Activated T-cell treated with anti-CD3 and anti-CD28 coated beads, Interleukin-2, amount 50 U/mL, for 24 hours (primary cell): ENCODE measurements around the gene NEK3.

Experiments
- DNase-seq: peaks from one replicate; pipeline ENCODE4 v3.0.0-alpha.2; 2020
- H3K27ac Mint-ChIP-seq: 2 replicates; pipeline ENCODE4 v1.8.0; 2020; ENCODE audit warnings: mild to moderate bottlenecking, mixed read lengths
- H3K27me3 Mint-ChIP-seq: 2 replicates; pipeline ENCODE4 v1.8.0; 2020; ENCODE audit warnings: mixed read lengths
- H3K36me3 Mint-ChIP-seq: 2 replicates; pipeline ENCODE4 v1.8.0; 2020; ENCODE audit warnings: low read depth, mixed read lengths
- H3K4me1 Mint-ChIP-seq: 2 replicates; pipeline ENCODE4 v1.8.0; 2020; ENCODE audit warnings: low read depth, mixed read lengths
- H3K4me3 Mint-ChIP-seq: 2 replicates; pipeline ENCODE4 v1.8.0; 2020; ENCODE audit warnings: mild to moderate bottlenecking, moderate library complexity, mixed read lengths
- H3K9me3 Mint-ChIP-seq: 2 replicates; pipeline ENCODE4 v1.8.0; 2020; ENCODE audit warnings: mixed read lengths

NEK3 gene

DNA sequence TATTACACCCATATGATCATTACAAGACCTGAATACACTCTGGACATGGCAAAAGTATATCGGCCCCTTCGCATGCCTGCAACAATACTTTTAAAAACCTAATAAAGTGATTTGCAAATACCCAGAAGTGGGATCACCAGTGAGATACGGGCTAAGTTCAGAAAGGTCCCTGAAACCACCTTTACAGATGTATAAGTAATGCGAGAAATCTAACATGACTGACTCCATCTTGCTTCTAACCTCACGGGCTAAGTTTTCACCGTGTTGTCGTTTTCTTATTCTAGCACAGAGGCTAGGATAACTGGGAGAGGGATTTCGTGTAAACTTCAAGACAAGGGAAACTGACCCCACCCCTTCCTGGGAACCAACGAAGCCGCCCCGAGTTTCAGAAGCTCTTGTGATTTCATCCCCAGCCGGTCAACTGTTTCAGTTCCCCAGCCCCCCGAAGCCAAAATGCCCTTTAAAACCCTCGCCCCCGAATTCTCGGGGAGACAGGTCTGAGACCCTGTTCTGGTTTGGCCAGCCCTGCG is 703 bp downstream of the NEK3 start:
- H3K4me3 Mint-ChIP-seq: peak overlapping the region; percentile 82
- peaks cover 3% of the 10 kb centered on the region for H3K27me3 Mint-ChIP-seq
- DNase-seq: no peak
- H3K4me1 Mint-ChIP-seq: peaks cover 39% of the 10 kb centered on the region
- H3K27ac Mint-ChIP-seq: peak overlapping the region; percentile 89
- H3K9me3 Mint-ChIP-seq: peaks cover 3% of the 10 kb centered on the region
- peaks cover 2% of the 10 kb centered on the region for H3K36me3 Mint-ChIP-seq

DNA sequence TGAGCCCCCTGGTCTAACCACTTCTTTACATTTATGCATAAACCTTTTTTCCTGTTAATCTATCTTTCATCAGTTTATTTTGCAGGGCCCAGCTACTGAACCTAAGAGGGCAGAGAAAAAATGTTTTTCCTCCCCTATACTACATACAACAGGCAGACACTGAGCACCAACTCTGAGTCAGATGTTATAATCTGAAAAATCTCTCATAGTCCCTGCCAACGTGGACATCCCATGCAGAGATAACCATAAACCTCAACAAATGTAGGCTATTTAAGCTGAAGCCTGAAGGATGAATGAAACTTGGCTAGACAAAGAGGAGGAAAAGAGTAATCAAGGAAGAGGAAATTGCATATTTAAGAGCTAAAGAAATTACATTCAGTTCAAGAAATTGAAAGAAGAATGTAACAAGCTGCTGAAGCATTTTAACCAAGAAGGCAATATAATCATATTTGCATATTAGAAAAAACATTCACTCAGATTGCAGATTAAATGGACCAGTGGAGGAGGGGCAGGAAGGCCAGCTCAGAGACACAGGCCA is 2.6 kb downstream of the NEK3 start:
- peaks cover 3% of the 10 kb centered on the region for H3K9me3 Mint-ChIP-seq
- peaks cover 25% of the 10 kb centered on the region for H3K4me1 Mint-ChIP-seq
- no peak overlapping the region for H3K4me3 Mint-ChIP-seq
- H3K27ac Mint-ChIP-seq: no peak overlapping the region
- no peak for DNase-seq
- peaks cover 5% of the 10 kb centered on the region for H3K36me3 Mint-ChIP-seq
- H3K27me3 Mint-ChIP-seq: peaks cover 3% of the 10 kb centered on the region

DNA sequence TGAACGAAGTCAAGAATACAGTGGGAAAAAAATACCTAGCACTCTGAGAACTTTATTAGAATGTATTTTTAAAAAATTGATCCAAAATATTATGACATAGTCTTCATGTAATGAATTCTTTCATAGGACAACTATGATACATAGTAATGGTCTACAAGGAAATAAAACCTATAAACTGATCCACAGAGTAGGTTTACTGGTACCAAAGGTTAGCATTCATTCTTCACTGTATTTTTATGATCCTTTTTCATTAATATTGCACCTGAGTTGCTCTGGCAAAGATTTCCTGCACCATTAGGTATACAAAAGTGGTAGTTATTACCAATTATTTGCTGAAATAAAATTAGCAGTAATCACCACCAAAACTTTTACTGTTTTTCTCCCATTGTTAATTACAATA is 4.2 kb downstream of the NEK3 start:
- peaks cover 14% of the 10 kb centered on the region for H3K36me3 Mint-ChIP-seq

DNA sequence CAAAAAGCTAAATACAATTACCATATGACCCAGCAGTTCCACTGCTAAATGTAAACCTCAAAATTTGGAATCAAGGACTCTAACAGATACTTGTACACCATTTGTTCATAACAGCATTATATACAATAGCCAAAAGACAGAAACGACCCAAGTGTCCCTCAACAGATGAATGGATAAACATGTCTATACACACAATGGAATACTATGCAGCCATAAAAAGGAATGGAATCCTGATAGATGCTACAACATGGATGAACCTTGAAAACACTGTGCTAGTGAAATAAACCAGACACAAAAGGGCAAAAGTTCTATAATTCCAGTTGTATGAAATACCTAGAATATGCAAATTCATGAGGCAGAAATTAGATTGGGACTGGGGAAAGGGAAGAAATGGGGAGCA is 12.2 kb downstream of the NEK3 start:
- Mint-ChIP-seq H3K9me3 (peaks cover 5% of the 10 kb centered on the region), H3K36me3 (peaks cover 25% of the 10 kb centered on the region), H3K4me3 (no peak overlapping the region), H3K27me3 (no peaks in the 10 kb centered on the region), H3K27ac (no peak overlapping the region), H3K4me1 (no peaks in the 10 kb centered on the region)
- no peak for DNase-seq

More for the DNA sequence above, 4.2 kb downstream of the NEK3 start:
- Mint-ChIP-seq H3K27me3 (peaks cover 3% of the 10 kb centered on the region), H3K9me3 (peaks cover 3% of the 10 kb centered on the region), H3K4me1 (peaks cover 25% of the 10 kb centered on the region), H3K4me3 (no peak overlapping the region), H3K27ac (no peak overlapping the region)
- DNase-seq: no peak

DNA sequence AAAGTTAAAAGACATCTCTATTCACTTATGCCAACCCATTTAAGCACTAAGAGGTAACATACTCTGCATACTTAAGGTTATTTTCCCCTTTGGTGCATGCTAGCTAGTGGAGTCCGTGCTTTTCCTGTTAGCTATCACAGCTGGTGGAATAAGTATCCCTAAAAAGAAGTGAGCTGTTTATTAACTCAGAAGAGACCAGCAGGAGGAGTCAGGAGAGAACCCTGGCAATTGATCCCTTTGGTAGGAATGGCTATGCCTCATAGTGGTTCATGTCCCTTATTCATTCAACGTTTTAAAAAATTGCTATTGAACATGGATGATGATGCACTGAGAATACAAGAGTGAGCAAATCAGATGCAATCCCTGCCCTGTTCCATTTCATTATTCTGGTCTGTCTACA is 18.1 kb downstream of the NEK3 start:
- Mint-ChIP-seq H3K4me3 (no peak overlapping the region), H3K36me3 (peaks cover 20% of the 10 kb centered on the region), H3K4me1 (no peaks in the 10 kb centered on the region), H3K27ac (no peak overlapping the region), H3K9me3 (no peaks in the 10 kb centered on the region), H3K27me3 (no peaks in the 10 kb centered on the region)
- DNase-seq: no peak

GRCh38 chr13:52137489-52137888 is 21.9 kb downstream of the NEK3 start:
- H3K27me3 Mint-ChIP-seq: no peaks in the 10 kb centered on the region
- DNase-seq: no peak
- H3K4me3 Mint-ChIP-seq: no peak overlapping the region
- no peak overlapping the region for H3K27ac Mint-ChIP-seq
- H3K36me3 Mint-ChIP-seq: peaks cover 35% of the 10 kb centered on the region
- no peaks in the 10 kb centered on the region for H3K9me3 Mint-ChIP-seq
- H3K4me1 Mint-ChIP-seq: no peaks in the 10 kb centered on the region

GRCh38 chr13:52136763-52137162 is 22.6 kb downstream of the NEK3 start:
- Mint-ChIP-seq H3K36me3 (peaks cover 38% of the 10 kb centered on the region), H3K27me3 (no peaks in the 10 kb centered on the region), H3K27ac (no peak overlapping the region), H3K9me3 (no peaks in the 10 kb centered on the region), H3K4me3 (no peak overlapping the region), H3K4me1 (no peaks in the 10 kb centered on the region)
- no peak for DNase-seq

- DNase-seq: no peak
- Mint-ChIP-seq H3K27ac (no peak overlapping the region), H3K4me1 (peaks cover 14% of the 10 kb centered on the region), H3K27me3 (peaks cover 9% of the 10 kb centered on the region), H3K4me3 (no peak overlapping the region), H3K9me3 (no peaks in the 10 kb centered on the region), H3K36me3 (peaks cover 27% of the 10 kb centered on the region)
Measured at GRCh38 chr13:52130641-52131040, 28.8 kb downstream of the NEK3 start.

DNA sequence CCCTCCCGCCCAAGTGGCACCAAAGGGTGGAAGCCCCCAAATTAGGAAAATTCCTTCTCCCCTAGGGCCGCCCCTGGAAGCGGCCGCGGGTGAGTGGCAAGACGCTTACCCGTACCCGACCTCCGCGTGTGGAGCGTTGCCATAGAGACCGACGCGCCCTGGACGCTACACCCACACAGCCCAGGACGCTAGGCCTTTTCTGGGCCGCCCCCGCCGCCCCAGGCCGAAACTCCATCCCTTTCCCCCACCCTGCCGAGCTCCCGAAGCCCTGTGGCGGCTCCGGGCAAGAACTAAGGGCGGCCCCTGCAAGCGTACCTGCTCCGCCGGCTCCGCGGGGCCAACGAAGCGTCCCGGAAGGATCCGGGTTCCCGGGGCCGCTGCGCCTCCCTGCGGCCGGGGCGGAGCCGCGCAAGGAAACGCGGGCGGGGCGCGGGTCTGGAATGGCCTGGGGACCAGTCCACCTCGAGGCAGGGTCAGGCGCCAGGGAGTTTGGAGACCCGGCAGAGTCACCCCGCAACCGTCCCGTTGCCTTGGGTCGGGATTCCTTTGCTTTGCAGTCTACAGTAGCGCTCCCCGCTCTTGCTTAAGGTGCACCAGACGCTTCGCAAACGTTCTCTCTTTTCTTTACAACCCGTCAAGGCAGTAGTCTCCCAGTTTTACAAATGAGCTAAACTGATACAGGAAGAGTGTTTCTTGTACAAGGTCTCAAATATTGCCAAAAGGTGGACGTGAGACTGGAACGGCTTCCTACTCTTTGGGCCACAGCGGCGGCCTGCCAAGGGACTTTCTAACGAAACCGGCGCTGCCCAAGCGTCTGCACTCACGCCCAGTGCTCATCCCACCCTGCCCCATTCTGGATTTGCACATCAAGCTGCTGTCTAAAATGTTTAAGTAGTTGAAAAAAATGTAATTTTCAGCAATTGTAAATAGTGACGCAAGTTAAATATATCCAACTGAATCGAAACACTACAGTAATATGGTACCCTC is 30.4 kb downstream of the NEK3 start, which contains the start of gene NEK5:
NEK5 (minus strand) TSS at position 360 of the 987 bp plus-strand sequence. CDS start 1,591 bp downstream, outside the sequence.
- Mint-ChIP-seq H3K9me3 (no peaks in the 10 kb centered on the region), H3K36me3 (peaks cover 19% of the 10 kb centered on the region), H3K4me3 (peak within 1 kb of the TSS; percentile 79), H3K4me1 (peaks cover 14% of the 10 kb centered on the region), H3K27me3 (peaks cover 9% of the 10 kb centered on the region), H3K27ac (no peak within 1 kb of the TSS)
- DNase-seq: peak; percentile 76

GRCh38 chr13:52127783-52128702 is 31.4 kb downstream of the NEK3 start:
- Mint-ChIP-seq H3K4me3 (peak overlapping the region; percentile 79), H3K36me3 (peaks cover 14% of the 10 kb centered on the region), H3K4me1 (peaks cover 14% of the 10 kb centered on the region), H3K27ac (no peak overlapping the region), H3K9me3 (no peaks in the 10 kb centered on the region), H3K27me3 (peaks cover 9% of the 10 kb centered on the region)
- DNase-seq: peak; percentile 51

DNA sequence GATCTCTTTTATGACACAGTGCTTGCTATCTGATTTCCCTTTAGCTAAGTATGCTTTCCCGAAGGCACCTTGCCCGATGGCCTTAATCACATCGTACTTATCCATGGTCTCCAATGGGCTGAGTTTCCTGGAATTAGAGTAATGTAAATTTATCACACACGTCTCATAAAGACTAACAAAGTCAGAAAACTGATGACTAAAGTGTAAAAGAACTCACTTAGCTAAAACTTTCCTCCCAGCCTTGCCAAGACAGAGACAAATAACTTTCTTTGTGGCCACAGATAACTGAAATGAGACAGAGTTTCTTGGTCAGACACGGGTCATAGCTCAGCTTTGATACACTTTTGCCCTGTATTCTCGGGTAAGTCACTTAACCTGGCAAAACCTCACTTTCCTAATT is 32.0 kb downstream of the NEK3 start:
- H3K36me3 Mint-ChIP-seq: peaks cover 10% of the 10 kb centered on the region
- no peak for DNase-seq
- H3K27me3 Mint-ChIP-seq: peaks cover 9% of the 10 kb centered on the region
- peaks cover 14% of the 10 kb centered on the region for H3K4me1 Mint-ChIP-seq
- no peak overlapping the region for H3K27ac Mint-ChIP-seq
- no peaks in the 10 kb centered on the region for H3K9me3 Mint-ChIP-seq
- no peak overlapping the region for H3K4me3 Mint-ChIP-seq

- no peak for DNase-seq
- H3K4me1 Mint-ChIP-seq: peaks cover 14% of the 10 kb centered on the region
- peaks cover 9% of the 10 kb centered on the region for H3K27me3 Mint-ChIP-seq
- H3K9me3 Mint-ChIP-seq: no peaks in the 10 kb centered on the region
- no peak overlapping the region for H3K27ac Mint-ChIP-seq
- H3K4me3 Mint-ChIP-seq: no peak overlapping the region
- H3K36me3 Mint-ChIP-seq: no peaks in the 10 kb centered on the region
Measured at GRCh38 chr13:52125547-52125946, 33.9 kb downstream of the NEK3 start.

GRCh38 chr13:52118595-52118994 is 40.8 kb downstream of the NEK3 start:
- no peak for DNase-seq
- H3K9me3 Mint-ChIP-seq: no peaks in the 10 kb centered on the region
- no peak overlapping the region for H3K27ac Mint-ChIP-seq
- peaks cover 9% of the 10 kb centered on the region for H3K27me3 Mint-ChIP-seq
- no peaks in the 10 kb centered on the region for H3K4me1 Mint-ChIP-seq
- no peak overlapping the region for H3K4me3 Mint-ChIP-seq
- H3K36me3 Mint-ChIP-seq: no peaks in the 10 kb centered on the region

GRCh38 chr13:52118095-52118494 is 41.3 kb downstream of the NEK3 start:
- H3K4me3 Mint-ChIP-seq: no peak overlapping the region
- DNase-seq: no peak
- H3K27me3 Mint-ChIP-seq: peaks cover 9% of the 10 kb centered on the region
- H3K36me3 Mint-ChIP-seq: no peaks in the 10 kb centered on the region
- no peak overlapping the region for H3K27ac Mint-ChIP-seq
- no peaks in the 10 kb centered on the region for H3K4me1 Mint-ChIP-seq
- no peaks in the 10 kb centered on the region for H3K9me3 Mint-ChIP-seq
